Glutamatergic neuron (in vitro differentiated cells): ENCODE results near the gene SERPINA3. TPM values are rescaled to one million over a fixed set of nuclear protein-coding genes. Genes with fewer than 3 reads are reported as not detected.

ENCODE experiments used
- DNase-seq: peaks from one replicate; pipeline ENCODE4 v3.0.0; 2022
- H3K27ac Mint-ChIP-seq: one replicate; pipeline ENCODE4 v1.8.0; 2020; ENCODE audit warnings: mild to moderate bottlenecking, mixed read lengths, inconsistent platforms; ENCODE audit not compliant: unreplicated experiment
- H3K27me3 Mint-ChIP-seq: one replicate; pipeline ENCODE4 v1.8.0; 2020; ENCODE audit warnings: mild to moderate bottlenecking, moderate library complexity, mixed read lengths, inconsistent platforms; ENCODE audit not compliant: unreplicated experiment
- H3K36me3 Mint-ChIP-seq: one replicate; pipeline ENCODE4 v1.8.0; 2020; ENCODE audit warnings: mild to moderate bottlenecking, mixed read lengths, inconsistent platforms; ENCODE audit not compliant: unreplicated experiment
- H3K4me1 Mint-ChIP-seq: one replicate; pipeline ENCODE4 v1.8.0; 2020; ENCODE audit warnings: mild to moderate bottlenecking, low read depth, mixed read lengths, inconsistent platforms; ENCODE audit not compliant: unreplicated experiment
- H3K4me3 Mint-ChIP-seq: one replicate; pipeline ENCODE4 v1.8.0; 2020; ENCODE audit warnings: mild to moderate bottlenecking, mixed read lengths, inconsistent platforms; ENCODE audit not compliant: unreplicated experiment
- H3K9me3 Mint-ChIP-seq: one replicate; pipeline ENCODE4 v1.8.0; 2020; ENCODE audit warnings: mild to moderate bottlenecking, moderate library complexity, mixed read lengths, inconsistent platforms; ENCODE audit not compliant: unreplicated experiment
- total RNA-seq: library from RNA; stranded (reverse); fragmentation: NEBNext Ultra II Directional; extraction: Animal tissue kit (Norgen Biotek cat#: 25700); gene quantifications from one replicate; pipeline ENCODE4 v1.2.1, GENCODE V29; 2021; ENCODE audit not compliant: unreplicated experiment
- TF ChIP-seq, protein P1 (sequence below): fragments of 200-600 bp; sonication (generic); IDR thresholded peaks from one replicate; pipeline ENCODE4 v1.5.0; 2021; ENCODE audit not compliant: partially characterized antibody, unreplicated experiment

SERPINA3 gene
- total RNA-seq, 1 donor from 2014 or later = not detected

- TF ChIP-seq, protein P1, sequence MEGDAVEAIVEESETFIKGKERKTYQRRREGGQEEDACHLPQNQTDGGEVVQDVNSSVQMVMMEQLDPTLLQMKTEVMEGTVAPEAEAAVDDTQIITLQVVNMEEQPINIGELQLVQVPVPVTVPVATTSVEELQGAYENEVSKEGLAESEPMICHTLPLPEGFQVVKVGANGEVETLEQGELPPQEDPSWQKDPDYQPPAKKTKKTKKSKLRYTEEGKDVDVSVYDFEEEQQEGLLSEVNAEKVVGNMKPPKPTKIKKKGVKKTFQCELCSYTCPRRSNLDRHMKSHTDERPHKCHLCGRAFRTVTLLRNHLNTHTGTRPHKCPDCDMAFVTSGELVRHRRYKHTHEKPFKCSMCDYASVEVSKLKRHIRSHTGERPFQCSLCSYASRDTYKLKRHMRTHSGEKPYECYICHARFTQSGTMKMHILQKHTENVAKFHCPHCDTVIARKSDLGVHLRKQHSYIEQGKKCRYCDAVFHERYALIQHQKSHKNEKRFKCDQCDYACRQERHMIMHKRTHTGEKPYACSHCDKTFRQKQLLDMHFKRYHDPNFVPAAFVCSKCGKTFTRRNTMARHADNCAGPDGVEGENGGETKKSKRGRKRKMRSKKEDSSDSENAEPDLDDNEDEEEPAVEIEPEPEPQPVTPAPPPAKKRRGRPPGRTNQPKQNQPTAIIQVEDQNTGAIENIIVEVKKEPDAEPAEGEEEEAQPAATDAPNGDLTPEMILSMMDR = no peak
- H3K36me3 Mint-ChIP-seq = peaks cover under 1% of the 10 kb centered on the region
- no peak overlapping the region for H3K4me3 Mint-ChIP-seq
- peaks cover 6% of the 10 kb centered on the region for H3K9me3 Mint-ChIP-seq
- H3K27me3 Mint-ChIP-seq = peaks cover 2% of the 10 kb centered on the region
- DNase-seq = no peak
- no peaks in the 10 kb centered on the region for H3K4me1 Mint-ChIP-seq
- H3K27ac Mint-ChIP-seq = no peak overlapping the region
Measured at GRCh38 chr14:94611179-94611578, 1.0 kb upstream of the SERPINA3 start.

GRCh38 chr14:94612580-94613554 is 676 bp downstream of the SERPINA3 start:
- H3K36me3 Mint-ChIP-seq = peaks cover 13% of the 10 kb centered on the region
- H3K27ac Mint-ChIP-seq = no peak overlapping the region
- H3K9me3 Mint-ChIP-seq = peaks cover 14% of the 10 kb centered on the region
- TF ChIP-seq, protein P1 = no peak
- H3K4me3 Mint-ChIP-seq = no peak overlapping the region
- peaks cover 2% of the 10 kb centered on the region for H3K27me3 Mint-ChIP-seq
- H3K4me1 Mint-ChIP-seq = no peaks in the 10 kb centered on the region
- no peak for DNase-seq

DNA sequence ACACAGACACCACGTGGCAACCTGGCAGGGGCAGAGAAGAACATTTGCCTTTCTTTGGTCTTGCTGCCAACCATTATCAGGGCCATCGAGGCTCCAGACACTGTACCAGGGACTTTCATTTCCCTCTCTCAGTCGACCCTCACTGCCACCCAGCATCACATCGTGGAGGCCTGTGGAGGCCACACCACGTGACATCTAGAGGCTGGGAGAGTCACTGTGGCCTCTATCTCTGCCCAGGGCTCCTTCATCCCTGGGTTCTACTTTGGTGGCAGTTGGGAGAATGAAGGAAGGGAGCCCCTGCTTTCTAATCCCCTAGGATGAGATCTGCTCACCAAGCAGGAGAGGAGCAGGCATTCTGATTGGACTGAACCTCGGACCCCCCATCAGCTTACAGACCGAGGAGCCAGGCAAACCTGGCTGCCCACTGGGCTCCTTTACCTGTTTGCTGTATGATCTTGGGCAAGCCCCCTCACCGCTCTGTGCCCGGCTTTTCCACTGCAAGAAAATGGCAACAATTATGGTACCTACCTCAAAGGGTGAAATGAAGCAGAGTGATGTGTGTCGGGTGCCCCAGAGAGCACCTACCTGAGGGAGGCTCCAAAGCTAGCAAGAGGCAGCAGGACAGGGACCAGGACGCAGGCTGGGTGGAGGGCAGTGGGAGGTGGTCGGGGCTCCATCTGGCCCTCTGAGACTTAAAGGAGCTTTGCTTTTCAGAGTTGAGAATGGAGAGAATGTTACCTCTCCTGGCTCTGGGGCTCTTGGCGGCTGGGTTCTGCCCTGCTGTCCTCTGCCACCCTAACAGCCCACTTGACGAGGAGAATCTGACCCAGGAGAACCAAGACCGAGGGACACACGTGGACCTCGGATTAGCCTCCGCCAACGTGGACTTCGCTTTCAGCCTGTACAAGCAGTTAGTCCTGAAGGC is 1.8 kb downstream of the SERPINA3 start:
- H3K27ac Mint-ChIP-seq = no peak overlapping the region
- TF ChIP-seq, protein P1 = no peak
- H3K36me3 Mint-ChIP-seq = peaks cover 24% of the 10 kb centered on the region
- peaks cover 20% of the 10 kb centered on the region for H3K9me3 Mint-ChIP-seq
- no peak for DNase-seq
- H3K4me1 Mint-ChIP-seq = no peaks in the 10 kb centered on the region
- no peak overlapping the region for H3K4me3 Mint-ChIP-seq
- peaks cover 2% of the 10 kb centered on the region for H3K27me3 Mint-ChIP-seq

GRCh38 chr14:94614802-94615201 is 2.6 kb downstream of the SERPINA3 start:
- Mint-ChIP-seq H3K9me3 (peaks cover 22% of the 10 kb centered on the region), H3K4me3 (no peak overlapping the region), H3K4me1 (no peaks in the 10 kb centered on the region), H3K36me3 (peaks cover 30% of the 10 kb centered on the region), H3K27ac (no peak overlapping the region), H3K27me3 (no peaks in the 10 kb centered on the region)
- TF ChIP-seq, protein P1 = no peak
- DNase-seq = no peak
